Stimulated activated CD4-positive, alpha-beta T cell treated with anti-CD3 and anti-CD28 coated beads, TNF-alpha, amount 100 ng/mL, for 48 hours (primary cell): ENCODE results near the gene SEC61A1.

Experiments used
- DNase-seq, 3 donors: peaks; one replicate each; pipeline ENCODE4 v3.0.0-alpha.2; 2020; ENCODE audit warnings: low read depth in 3 of 3

SEC61A1 gene

GRCh38 chr3:128051837-128052594, at the start of gene SEC61A1:
Gene SEC61A1, plus strand, starts transcription at chr3:128052437. Its CDS starts 116 bp downstream, at chr3:128052553.
- peak; percentile 92 to 94 (median 93) for DNase-seq

- no peak for DNase-seq
These were observed 47.6 kb upstream of the SEC61A1 start for GRCh38 chr3:128004661-128005060.

GRCh38 chr3:128006061-128007032, 45.9 kb upstream of the SEC61A1 start:
- DNase-seq = no peak

- DNase-seq = no peak
These were observed 45.2 kb upstream of the SEC61A1 start for GRCh38 chr3:128007033-128007424.

- no peak for DNase-seq
These were observed 42.0 kb upstream of the SEC61A1 start for GRCh38 chr3:128009952-128010846.

GRCh38 chr3:128011140-128011539, 41.1 kb upstream of the SEC61A1 start:
- DNase-seq = peak in 1 of 3 donors; percentile 2

GRCh38 chr3:128012050-128012449, 40.2 kb upstream of the SEC61A1 start:
- no peak for DNase-seq

- DNase-seq = no peak
These were observed 37.7 kb upstream of the SEC61A1 start for GRCh38 chr3:128014548-128014947.

GRCh38 chr3:128016502-128016901, 35.7 kb upstream of the SEC61A1 start:
- no peak for DNase-seq

GRCh38 chr3:128021768-128022372, 30.4 kb upstream of the SEC61A1 start:
- DNase-seq = no peak

GRCh38 chr3:128033102-128033501, 19.1 kb upstream of the SEC61A1 start:
- DNase-seq = no peak

GRCh38 chr3:128036119-128036518, 16.1 kb upstream of the SEC61A1 start:
- DNase-seq = no peak

GRCh38 chr3:128040041-128040440, 12.2 kb upstream of the SEC61A1 start:
- no peak for DNase-seq

GRCh38 chr3:128040660-128041059, 11.6 kb upstream of the SEC61A1 start:
- DNase-seq = no peak

- no peak for DNase-seq
These were observed 10.9 kb upstream of the SEC61A1 start for GRCh38 chr3:128041344-128041743.

- DNase-seq = no peak
These were observed 1.6 kb upstream of the SEC61A1 start for GRCh38 chr3:128050597-128050996.

- DNase-seq = no peak
These were observed 789 bp upstream of the SEC61A1 start for GRCh38 chr3:128051459-128051836.

- DNase-seq = no peak
These were observed 536 bp downstream of the SEC61A1 start for GRCh38 chr3:128052595-128053351.

- DNase-seq = no peak
These were observed 1.4 kb downstream of the SEC61A1 start for GRCh38 chr3:128053614-128054013.

- no peak for DNase-seq
These were observed 2.1 kb downstream of the SEC61A1 start for GRCh38 chr3:128054367-128054766.
